C4-2B (cell line): ENCODE results near the gene TRIM5.

ENCODE experiments used
- ZFX ChIP-seq: fragments of 450-650 bp; IDR thresholded peaks from 2 replicates; pipeline ENCODE4 v1.6.1; 2017
- TF ChIP-seq, protein P1 (sequence below): fragments of 450-650 bp; conservative IDR thresholded peaks from 2 replicates; pipeline ENCODE4 v1.5.1; 2017; ENCODE audit warnings: mild to moderate bottlenecking

DNA sequence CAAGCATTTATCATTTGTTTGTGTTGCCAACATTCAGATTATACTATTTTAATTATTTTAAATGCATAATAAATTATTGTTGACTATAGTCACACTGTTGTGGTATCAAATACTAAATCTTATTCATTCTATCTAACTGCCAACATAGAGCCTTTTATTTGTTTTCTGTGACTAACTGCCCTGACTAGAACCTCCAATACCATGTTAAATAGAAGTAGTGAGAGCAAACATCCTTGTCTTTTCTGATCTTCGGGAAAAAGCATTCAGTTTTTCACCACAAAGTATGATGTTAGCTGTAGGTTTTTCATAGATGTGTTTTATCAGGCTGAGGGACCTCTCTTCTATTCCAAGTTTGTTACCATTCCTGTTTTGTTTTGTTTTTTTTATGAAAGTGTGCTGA is 44.9 kb downstream of the TRIM5 start:
- TF ChIP-seq, protein P1, sequence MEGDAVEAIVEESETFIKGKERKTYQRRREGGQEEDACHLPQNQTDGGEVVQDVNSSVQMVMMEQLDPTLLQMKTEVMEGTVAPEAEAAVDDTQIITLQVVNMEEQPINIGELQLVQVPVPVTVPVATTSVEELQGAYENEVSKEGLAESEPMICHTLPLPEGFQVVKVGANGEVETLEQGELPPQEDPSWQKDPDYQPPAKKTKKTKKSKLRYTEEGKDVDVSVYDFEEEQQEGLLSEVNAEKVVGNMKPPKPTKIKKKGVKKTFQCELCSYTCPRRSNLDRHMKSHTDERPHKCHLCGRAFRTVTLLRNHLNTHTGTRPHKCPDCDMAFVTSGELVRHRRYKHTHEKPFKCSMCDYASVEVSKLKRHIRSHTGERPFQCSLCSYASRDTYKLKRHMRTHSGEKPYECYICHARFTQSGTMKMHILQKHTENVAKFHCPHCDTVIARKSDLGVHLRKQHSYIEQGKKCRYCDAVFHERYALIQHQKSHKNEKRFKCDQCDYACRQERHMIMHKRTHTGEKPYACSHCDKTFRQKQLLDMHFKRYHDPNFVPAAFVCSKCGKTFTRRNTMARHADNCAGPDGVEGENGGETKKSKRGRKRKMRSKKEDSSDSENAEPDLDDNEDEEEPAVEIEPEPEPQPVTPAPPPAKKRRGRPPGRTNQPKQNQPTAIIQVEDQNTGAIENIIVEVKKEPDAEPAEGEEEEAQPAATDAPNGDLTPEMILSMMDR = no peak
- TF ChIP-seq ZFX = no peak
